ENCODE results near the gene PTPRA. TPM values are rescaled to one million over a fixed set of nuclear protein-coding genes. Genes with fewer than 3 reads are reported as not detected.
A peak's percentile ranks its signal among the peaks of the same experiment; 100 is the strongest.

The PTPRA gene
- total and polyA plus RNA-seq, 5 experiments from 2014 or later, result 24.6 to 106 (median 51.4) TPM

DNA sequence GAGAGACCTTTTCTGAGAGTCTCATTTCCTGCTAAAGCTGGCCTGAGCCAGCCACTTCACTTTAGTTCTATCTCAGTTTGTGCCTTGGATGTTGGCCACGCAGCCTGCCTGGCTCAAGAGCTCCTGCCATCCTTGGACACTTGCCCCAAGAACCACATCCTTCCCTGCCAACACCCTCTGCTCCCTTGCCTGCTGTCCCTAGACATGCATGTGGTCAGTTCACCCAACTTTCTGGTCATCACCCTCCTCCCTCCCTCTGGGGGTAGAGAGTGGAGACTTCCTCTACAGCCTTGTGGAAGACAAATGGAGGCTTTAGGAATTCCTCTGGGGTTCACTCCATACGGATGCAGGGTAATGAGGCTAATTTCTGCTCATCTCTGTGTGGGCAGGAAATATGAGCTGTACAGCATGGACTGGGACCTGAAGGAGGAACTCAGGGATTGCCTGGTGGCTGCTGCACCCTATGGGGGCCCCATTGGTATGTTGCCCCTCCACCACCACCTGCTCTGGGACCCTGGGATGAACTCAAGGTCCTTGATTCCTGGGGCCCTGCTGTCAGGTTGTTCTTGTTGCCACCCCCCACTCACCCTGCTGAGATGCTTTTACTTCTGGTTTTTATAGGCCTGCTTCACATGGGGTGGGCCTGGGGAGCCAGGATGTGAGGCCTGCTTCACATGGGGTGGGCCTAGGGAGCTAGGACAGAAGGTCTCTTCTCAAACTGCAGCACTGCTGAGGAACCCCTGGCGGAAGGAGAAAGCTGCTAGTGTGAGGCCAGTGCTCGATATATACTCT is 13.8 kb upstream of the PTPRA start:
- H3K4me3 Mint-ChIP-seq, result no peak overlapping the region
- ATAC-seq (no peak), DNase-seq (no peak)
- H3K4me1 Mint-ChIP-seq, result peaks cover 3 to 12% (median 5%) of the 10 kb centered on the region in 4 donors
- no peaks in the 10 kb centered on the region for H3K27me3 Mint-ChIP-seq
- POLR2A ChIA-PET, result no interaction called here
- peak overlapping the region in 1 of 10 donors; percentile 10 for H3K27ac Mint-ChIP-seq
- H3K9me3 Mint-ChIP-seq, result no peaks in the 10 kb centered on the region
- peaks cover 0 to 12% (median 1%) of the 10 kb centered on the region in 3 donors for H3K36me3 Mint-ChIP-seq

DNA sequence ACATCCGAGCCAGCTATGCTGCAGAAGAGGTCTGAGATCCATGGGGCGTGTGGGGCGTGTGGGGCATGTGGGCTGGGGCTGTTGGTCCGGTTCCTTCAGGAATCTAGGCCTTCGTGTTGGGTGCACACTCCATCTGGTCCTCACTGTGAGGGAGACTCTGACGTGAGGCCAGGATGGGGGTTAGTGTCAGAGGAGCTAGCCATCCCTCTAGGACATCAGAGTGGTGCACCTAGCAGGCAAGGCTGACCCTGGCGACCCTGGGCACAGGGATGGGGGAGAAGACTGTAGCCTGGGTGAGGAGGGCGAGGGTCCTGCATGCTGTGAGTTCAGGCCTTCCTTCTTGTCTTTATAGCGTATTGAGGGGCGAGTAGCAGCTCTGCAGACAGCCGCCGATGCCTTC is 8.7 kb upstream of the PTPRA start:
- H3K27ac Mint-ChIP-seq, result peak overlapping the region in 8 of 10 donors; percentile 19 to 90 (median 61)
- H3K36me3 Mint-ChIP-seq, result peaks cover 0 to 12% (median 1%) of the 10 kb centered on the region in 3 donors
- H3K27me3 Mint-ChIP-seq, result no peaks in the 10 kb centered on the region
- no peaks in the 10 kb centered on the region for H3K9me3 Mint-ChIP-seq
- H3K4me1 Mint-ChIP-seq, result peaks cover 33 to 47% (median 42%) of the 10 kb centered on the region in 4 donors
- POLR2A ChIA-PET, result interaction anchor here (0.6 to 4.9 kb wide), 7 partner anchors 8 to 213 kb away, joined by 3 to 26 read pairs (median 5); partner anchors contain the start of genes NOP56, PCED1A, PTPRA and VPS16
- peak overlapping the region in 1 of 10 donors; percentile 43 for H3K4me3 Mint-ChIP-seq
- DNase-seq (no peak), ATAC-seq (no peak)

DNA sequence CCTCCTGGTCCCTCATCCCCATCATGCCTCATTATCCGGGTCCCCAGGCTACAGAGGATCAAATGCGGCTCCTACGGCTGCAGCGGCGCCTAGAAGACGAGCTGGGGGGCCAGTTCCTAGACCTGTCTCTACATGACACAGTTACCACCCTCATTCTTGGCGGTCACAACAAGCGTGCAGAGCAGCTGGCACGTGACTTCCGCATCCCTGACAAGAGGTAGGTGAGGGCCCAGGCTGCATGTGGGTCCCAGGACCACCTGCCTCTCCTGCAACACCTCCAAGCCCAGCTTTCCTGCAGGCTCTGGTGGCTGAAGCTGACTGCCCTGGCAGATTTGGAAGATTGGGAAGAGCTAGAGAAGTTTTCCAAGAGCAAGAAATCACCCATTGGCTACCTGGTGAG is 8.2 kb upstream of the PTPRA start:
- H3K27ac Mint-ChIP-seq, result peak overlapping the region; percentile 71 to 90 (median 84)
- peak overlapping the region in 9 of 10 donors; percentile 3 to 74 (median 52) for H3K4me3 Mint-ChIP-seq
- ATAC-seq, result no peak
- DNase-seq, result peak in 1 of 10 donors; percentile 8
- peaks cover 0 to 12% (median 1%) of the 10 kb centered on the region in 3 donors for H3K36me3 Mint-ChIP-seq
- POLR2A ChIA-PET, result interaction anchor here (0.6 to 4.9 kb wide), 8 partner anchors 8 to 213 kb away, joined by 3 to 26 read pairs (median 4); partner anchors contain the start of genes MRPS26, NOP56, PCED1A and PTPRA
- peaks cover 33 to 47% (median 42%) of the 10 kb centered on the region in 4 donors for H3K4me1 Mint-ChIP-seq
- H3K27me3 Mint-ChIP-seq, result no peaks in the 10 kb centered on the region
- no peaks in the 10 kb centered on the region for H3K9me3 Mint-ChIP-seq

DNA sequence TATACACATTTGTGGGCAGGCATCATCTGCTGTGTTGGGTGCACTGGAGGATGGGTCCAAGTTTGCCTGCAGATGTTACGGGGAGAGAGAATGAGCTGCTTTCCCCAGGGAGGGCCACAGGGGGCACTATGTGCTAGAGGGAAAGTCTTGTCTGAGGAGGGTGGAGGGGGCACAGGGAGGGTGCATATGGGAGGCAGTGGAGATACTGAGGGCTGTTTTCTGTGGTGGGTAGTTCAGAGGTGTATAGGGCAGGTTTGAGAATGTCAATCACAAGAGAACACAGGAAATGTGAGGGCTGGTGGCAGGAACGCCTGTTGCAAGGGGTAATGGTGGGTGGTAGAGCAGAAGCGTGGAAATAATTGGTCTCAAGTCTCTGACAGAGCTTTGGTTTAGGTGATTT is 7.7 kb upstream of the PTPRA start:
- peak; percentile 22 to 83 (median 54) for DNase-seq
- H3K4me3 Mint-ChIP-seq, result peak overlapping the region; percentile 29 to 74 (median 62)
- no peaks in the 10 kb centered on the region for H3K27me3 Mint-ChIP-seq
- ATAC-seq, result peak; percentile 90 to 96
- POLR2A ChIA-PET, result interaction anchor here (1.1 to 4.9 kb wide), 7 partner anchors 9 to 214 kb away, joined by 3 to 26 read pairs (median 4); partner anchors contain the start of genes MRPS26, NOP56, PCED1A and VPS16
- peaks cover 0 to 12% (median 1%) of the 10 kb centered on the region in 3 donors for H3K36me3 Mint-ChIP-seq
- no peaks in the 10 kb centered on the region for H3K9me3 Mint-ChIP-seq
- H3K4me1 Mint-ChIP-seq, result peaks cover 33 to 50% (median 45%) of the 10 kb centered on the region in 4 donors
- peak overlapping the region; percentile 71 to 90 (median 84) for H3K27ac Mint-ChIP-seq

DNA sequence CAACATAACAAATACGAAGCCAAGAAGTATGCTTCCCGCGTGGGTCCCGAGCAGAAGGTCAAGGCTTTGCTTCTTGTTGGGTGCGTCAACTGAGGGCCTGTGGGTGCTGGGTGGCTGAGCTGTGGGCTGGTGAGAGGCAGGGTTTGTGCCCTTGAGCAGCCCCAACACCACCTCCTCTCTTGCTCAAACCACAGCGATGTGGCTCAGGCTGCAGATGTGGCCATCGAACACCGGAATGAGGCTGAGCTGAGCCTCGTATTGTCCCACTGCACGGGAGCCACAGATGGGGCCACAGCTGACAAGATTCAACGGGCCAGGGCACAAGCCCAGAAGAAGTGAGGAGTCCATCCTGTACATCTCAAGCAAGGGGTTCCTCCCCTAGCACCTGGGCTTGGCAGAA is 7.0 kb upstream of the PTPRA start:
- peaks cover 0 to 9% (median 0%) of the 10 kb centered on the region in 3 donors for H3K36me3 Mint-ChIP-seq
- ATAC-seq (peak in 1 of 2 donors; percentile 26), DNase-seq (no peak)
- H3K4me1 Mint-ChIP-seq, result peaks cover 33 to 54% (median 48%) of the 10 kb centered on the region in 4 donors
- no peaks in the 10 kb centered on the region for H3K27me3 Mint-ChIP-seq
- H3K27ac Mint-ChIP-seq, result peak overlapping the region; percentile 71 to 90 (median 84)
- POLR2A ChIA-PET, result interaction anchor here (0.5 to 4.9 kb wide), 6 partner anchors 26 to 294 kb away, joined by 3 to 26 read pairs (median 4); partner anchors contain the start of genes NOP56, PCED1A and VPS16
- H3K4me3 Mint-ChIP-seq, result peak overlapping the region in 8 of 10 donors; percentile 8 to 74 (median 58)
- no peaks in the 10 kb centered on the region for H3K9me3 Mint-ChIP-seq

DNA sequence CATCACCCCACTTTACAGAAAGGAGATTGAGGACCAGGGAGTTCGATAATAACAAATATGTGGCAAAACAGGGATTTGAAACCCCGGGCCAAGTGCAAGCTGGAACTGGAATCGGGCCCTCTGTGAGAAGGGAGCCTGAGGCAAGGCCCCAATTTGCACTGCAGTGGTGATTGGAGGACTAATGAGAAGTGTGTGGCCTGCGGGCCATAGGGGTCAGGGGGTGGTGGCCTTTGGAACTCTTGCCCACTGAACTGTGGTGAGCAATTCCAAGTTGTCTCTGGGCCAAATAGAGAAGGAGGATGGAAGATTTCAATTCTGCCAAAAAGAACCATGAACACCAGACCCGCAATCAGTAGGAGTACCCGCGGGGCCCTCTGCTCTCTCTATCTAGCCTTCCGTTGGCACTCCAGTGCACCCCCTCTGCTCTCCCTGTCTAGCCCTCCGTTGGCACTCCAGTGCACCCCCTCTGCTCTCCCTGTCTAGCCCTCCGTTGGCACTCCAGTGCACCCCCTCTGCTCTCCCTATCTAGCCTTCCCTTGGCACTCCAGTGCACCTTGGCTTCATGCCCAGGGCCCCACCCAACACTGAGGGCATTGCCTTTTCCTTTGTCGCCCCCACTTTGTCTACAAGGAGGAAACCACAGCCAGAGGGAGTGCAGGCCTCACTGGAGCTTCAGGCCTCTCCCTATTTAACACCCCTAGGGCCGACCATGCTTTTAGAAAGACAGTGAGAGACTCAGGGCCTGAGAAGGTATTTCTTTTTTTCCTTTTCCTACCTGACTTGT is 6.0 kb upstream of the PTPRA start:
- POLR2A ChIA-PET, result interaction anchor here (1.2 to 4.9 kb wide), 3 partner anchors 27 to 128 kb away, joined by 3 to 26 read pairs (median 4); partner anchors contain the start of genes PCED1A and VPS16
- Mint-ChIP-seq H3K4me1 (peaks cover 32 to 60% (median 54%) of the 10 kb centered on the region in 4 donors), H3K27me3 (no peaks in the 10 kb centered on the region)

DNA sequence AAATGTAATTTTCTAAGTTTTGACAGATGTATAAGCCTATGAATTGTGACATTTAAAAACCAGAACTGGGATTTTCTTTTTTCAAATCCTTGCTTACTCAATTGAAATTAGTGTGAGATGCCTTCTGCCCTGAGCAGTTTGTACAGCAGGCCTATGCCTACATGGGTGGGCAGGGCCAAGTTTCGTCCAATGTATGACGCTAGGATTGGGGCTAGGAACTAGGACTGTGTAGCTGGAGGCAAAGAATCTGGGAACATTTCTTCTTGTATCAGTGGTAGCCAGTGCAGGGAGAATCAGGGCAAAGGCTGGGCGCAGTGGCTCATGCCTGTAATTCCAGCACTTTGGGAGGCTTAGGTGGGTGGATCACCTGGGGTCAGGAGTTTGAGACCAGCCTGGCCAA is 3.9 kb upstream of the PTPRA start:
- POLR2A ChIA-PET, result no interaction called here
- H3K4me3 Mint-ChIP-seq, result no peak overlapping the region
- ATAC-seq (no peak), DNase-seq (no peak)
- H3K4me1 Mint-ChIP-seq, result peaks cover 39 to 68% (median 58%) of the 10 kb centered on the region in 4 donors
- H3K27me3 Mint-ChIP-seq, result no peaks in the 10 kb centered on the region
- no peak overlapping the region for H3K27ac Mint-ChIP-seq
- H3K9me3 Mint-ChIP-seq, result no peaks in the 10 kb centered on the region
- no peaks in the 10 kb centered on the region for H3K36me3 Mint-ChIP-seq

More for the DNA sequence above, 6.0 kb upstream of the PTPRA start:
- Mint-ChIP-seq H3K4me3 (peak overlapping the region in 7 of 10 donors; percentile 31 to 75 (median 50)), H3K36me3 (peaks cover 0 to 3% (median 0%) of the 10 kb centered on the region in 3 donors), H3K9me3 (no peaks in the 10 kb centered on the region), H3K27ac (peak overlapping the region; percentile 58 to 90 (median 83))
- ATAC-seq, result no peak
- peak in 1 of 10 donors; percentile 6 for DNase-seq

DNA sequence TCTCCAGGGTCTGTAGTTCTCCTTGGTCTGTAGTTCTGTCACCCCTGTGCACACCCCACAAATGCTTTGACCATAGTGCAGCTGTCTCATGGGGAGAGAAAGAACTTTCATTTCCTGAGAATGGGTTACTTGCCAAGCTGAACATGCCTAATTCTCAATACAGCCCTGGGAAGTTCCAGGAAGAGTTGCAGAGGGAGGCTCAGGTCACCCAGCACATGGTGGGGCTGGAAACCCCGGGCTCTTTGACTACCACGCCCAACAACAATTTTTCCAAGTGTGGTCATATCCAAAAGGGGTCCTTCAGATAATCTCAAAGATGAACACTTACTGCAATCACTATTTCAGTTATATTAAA is 2.2 kb upstream of the PTPRA start:
- H3K4me3 Mint-ChIP-seq, result peak overlapping the region in 6 of 10 donors; percentile 15 to 95 (median 38)
- ATAC-seq, result no peak
- H3K4me1 Mint-ChIP-seq, result peaks cover 40 to 68% (median 58%) of the 10 kb centered on the region in 4 donors

DNA sequence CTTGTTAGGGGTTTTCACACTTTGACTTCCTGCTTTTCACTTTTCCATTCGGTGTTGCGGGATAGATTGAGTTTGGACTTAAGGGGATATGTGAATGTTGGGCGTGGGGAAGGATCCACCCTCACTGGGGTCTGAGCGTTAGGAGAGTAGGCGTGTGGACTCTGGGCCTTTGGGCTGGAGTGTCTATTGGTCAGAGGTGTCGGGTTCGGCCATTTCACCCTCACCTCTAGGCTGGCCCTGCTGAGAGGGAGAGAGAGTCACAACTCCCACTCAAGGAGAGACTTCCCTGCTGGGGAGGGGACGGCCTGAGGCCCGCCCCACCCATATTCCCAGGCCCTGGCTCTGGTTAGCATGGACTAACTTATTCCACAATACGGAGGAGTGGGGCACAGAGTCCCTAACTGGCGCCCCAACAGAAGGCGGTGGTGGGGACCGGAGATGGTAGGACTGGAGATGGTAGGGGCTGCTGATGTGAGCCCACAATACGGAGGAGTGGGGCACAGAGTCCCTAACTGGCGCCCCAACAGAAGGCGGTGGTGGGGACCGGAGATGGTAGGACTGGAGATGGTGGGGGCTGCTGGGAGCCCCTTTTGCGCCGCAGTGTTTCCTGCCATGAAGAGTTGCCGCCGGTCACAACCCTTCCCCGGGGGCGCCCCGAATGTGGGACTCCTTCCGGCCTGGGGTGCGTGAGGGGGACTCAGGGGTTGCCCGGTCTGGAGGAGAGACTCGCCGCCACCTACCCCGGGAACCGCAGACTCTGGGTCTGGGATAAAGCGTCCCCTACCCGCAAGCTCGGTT is 1.4 kb upstream of the PTPRA start:
- Mint-ChIP-seq H3K27ac (peak overlapping the region in 9 of 10 donors; percentile 52 to 97 (median 85)), H3K4me1 (peaks cover 41 to 68% (median 58%) of the 10 kb centered on the region in 4 donors), H3K36me3 (peaks cover 0 to 9% (median 0%) of the 10 kb centered on the region in 3 donors), H3K9me3 (no peaks in the 10 kb centered on the region), H3K27me3 (no peaks in the 10 kb centered on the region), H3K4me3 (peak overlapping the region; percentile 88 to 96 (median 93))
- POLR2A ChIA-PET, result interaction anchor here (0.6 to 2.1 kb wide), 11 partner anchors 31 to 1605 kb away, joined by 3 to 13 read pairs (median 4); partner anchors contain the start of genes NOP56, PCED1A, SNRPB and VPS16
- peak in 4 of 10 donors; percentile 14 to 71 (median 26) for DNase-seq
- ATAC-seq, result peak; percentile 6 to 7

More for the DNA sequence above, 2.2 kb upstream of the PTPRA start:
- POLR2A ChIA-PET, result interaction anchor here (1.1 to 2.1 kb wide), 2 partner anchors 30 to 31 kb away, joined by 3 to 8 read pairs; partner anchors contain the start of genes PCED1A and VPS16
- Mint-ChIP-seq H3K9me3 (no peaks in the 10 kb centered on the region), H3K36me3 (peaks cover 0 to 5% (median 0%) of the 10 kb centered on the region in 3 donors), H3K27ac (peak overlapping the region in 5 of 10 donors; percentile 33 to 85 (median 49)), H3K27me3 (no peaks in the 10 kb centered on the region)
- DNase-seq, result no peak

DNA sequence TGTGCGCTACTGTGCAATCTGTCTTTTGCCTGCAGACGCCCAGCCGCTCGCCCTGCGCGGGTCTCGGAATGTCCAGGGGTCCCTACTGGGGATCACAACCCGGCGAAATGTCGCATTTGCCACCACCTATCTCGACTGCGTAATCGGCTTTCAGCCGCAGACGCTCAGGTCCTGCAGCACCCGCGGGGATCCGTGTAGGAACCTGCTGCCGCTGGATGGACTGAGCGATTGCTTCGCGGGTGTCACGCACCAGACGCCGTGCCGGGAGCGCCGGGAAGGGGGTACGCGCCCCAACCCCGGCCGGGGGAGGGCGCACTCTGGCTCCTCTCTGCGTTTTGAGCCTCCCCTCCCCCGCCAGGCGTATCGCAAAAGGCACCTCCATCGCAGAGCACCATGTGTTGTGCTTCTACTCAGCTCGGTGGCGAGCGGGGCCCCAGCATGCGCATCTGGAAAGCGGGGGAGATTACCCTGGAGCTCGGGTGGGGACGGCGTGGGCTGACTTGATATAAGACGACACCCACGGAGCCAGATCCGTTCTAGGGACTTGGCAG is 747 bp upstream of the PTPRA start:
- POLR2A ChIA-PET, result interaction anchor here (0.7 to 1.9 kb wide), 10 partner anchors 8 to 1606 kb away, joined by 3 to 13 read pairs (median 4); partner anchors contain the start of genes NOP56, PCED1A, SNRPB and VPS16
- Mint-ChIP-seq H3K4me1 (peaks cover 36 to 64% (median 56%) of the 10 kb centered on the region in 4 donors), H3K27ac (peak overlapping the region; percentile 90 to 97 (median 94)), H3K36me3 (peaks cover 0 to 14% (median 0%) of the 10 kb centered on the region in 3 donors), H3K27me3 (no peaks in the 10 kb centered on the region), H3K4me3 (peak overlapping the region; percentile 88 to 96 (median 93)), H3K9me3 (no peaks in the 10 kb centered on the region)
- ATAC-seq, result peak; percentile 55 to 63
- DNase-seq, result peak; percentile 67 to 88 (median 76)

DNA sequence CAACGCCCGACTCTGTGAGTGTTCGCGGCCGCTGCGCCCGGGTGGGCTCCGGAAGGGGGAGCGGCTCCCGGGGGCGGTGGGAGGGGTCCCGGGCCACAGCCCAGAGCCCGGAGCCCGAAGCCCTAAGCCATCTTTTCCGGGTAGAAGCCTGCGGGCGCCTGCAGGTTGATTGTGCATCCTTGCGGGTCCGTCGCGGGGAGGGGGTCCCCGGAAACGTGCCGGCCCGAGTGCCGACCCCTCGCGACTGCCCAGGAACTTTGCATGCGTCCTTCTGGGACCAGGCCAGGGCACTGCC is 413 bp downstream of the PTPRA start:
- ATAC-seq (peak; percentile 43 to 59), DNase-seq (peak in 8 of 10 donors; percentile 51 to 83 (median 67))
- Mint-ChIP-seq H3K27me3 (no peaks in the 10 kb centered on the region), H3K27ac (peak overlapping the region in 9 of 10 donors; percentile 63 to 91 (median 82)), H3K4me1 (peaks cover 30 to 65% (median 55%) of the 10 kb centered on the region in 4 donors), H3K36me3 (peaks cover 0 to 19% (median 0%) of the 10 kb centered on the region in 3 donors), H3K4me3 (peak overlapping the region; percentile 80 to 96 (median 90)), H3K9me3 (no peaks in the 10 kb centered on the region)
- POLR2A ChIA-PET, result interaction anchor here (1.0 to 1.9 kb wide), 6 partner anchors 9 to 221 kb away, joined by 3 to 13 read pairs (median 5); partner anchors contain the start of genes NOP56, PCED1A and VPS16

Data from naive thymus-derived CD8-positive, alpha-beta T cell (primary cell).